NCI-H2196 (cell line): ENCODE data around the gene HSPB1.
"Not testable (repeated sequence)": the region's sequence is repeated elsewhere in the genome, so short reads cannot be mapped to it uniquely, and the experiment has no call there.

ENCODE experiments used
- DNase-seq: peaks from one replicate; lab custom pipeline; 2025; ENCODE audit not compliant: unreplicated experiment; lab: John Stamatoyannopoulos, UW

HSPB1 gene

GRCh38 chr7:76330261-76330660, 27.8 kb downstream of the HSPB1 start:
- no peak for DNase-seq

GRCh38 chr7:76330673-76331072, 28.2 kb downstream of the HSPB1 start:
- DNase-seq = no peak

DNA sequence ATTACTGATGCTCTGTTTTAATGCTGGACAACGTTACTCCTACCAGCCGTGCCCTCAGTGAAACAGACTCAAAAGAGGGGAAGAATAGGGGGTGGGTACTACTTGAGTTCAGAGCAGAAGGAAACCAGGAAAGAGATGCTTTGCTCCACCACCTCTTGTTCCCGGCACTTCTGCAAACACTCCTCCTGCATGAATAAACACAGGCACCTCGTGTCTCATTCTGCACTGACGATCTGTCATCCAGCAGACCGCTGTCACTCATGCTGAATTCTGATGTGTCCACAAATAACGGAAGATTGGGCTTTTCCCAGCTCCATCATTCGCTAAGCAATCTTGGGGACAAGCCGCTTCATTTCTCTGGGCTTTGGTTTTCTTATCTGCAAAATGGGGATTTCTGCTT, 29.6 kb downstream of the HSPB1 start:
- DNase-seq = no peak

DNA sequence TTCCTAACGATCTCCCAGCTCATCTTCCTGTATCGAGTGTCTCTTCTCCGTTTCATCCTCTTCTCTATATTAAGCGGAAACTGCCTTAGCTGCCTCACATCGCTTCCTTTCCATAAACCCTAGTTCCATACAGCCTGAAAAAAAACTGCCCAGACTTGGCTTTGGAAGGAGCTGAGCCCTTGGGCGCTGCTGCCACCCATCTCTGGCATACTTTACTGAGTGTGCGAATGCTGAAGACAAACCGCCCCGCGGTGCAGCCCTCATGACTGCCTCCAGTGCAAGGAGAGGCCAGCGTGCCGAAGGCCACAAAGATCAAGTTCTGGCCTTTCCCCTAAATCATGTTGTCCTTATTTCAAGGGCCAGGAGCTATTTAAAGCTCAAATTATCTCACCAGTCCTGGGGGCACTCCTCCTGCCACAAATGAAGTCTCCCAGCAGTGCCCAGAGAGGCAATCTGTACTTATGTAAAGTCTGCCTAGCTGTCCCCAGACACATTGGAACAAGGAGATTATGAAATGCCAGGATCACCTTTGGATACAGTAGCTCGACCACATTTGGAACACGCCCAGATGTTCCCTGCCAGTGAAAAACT, 31.1 kb downstream of the HSPB1 start:
- no peak for DNase-seq

DNA sequence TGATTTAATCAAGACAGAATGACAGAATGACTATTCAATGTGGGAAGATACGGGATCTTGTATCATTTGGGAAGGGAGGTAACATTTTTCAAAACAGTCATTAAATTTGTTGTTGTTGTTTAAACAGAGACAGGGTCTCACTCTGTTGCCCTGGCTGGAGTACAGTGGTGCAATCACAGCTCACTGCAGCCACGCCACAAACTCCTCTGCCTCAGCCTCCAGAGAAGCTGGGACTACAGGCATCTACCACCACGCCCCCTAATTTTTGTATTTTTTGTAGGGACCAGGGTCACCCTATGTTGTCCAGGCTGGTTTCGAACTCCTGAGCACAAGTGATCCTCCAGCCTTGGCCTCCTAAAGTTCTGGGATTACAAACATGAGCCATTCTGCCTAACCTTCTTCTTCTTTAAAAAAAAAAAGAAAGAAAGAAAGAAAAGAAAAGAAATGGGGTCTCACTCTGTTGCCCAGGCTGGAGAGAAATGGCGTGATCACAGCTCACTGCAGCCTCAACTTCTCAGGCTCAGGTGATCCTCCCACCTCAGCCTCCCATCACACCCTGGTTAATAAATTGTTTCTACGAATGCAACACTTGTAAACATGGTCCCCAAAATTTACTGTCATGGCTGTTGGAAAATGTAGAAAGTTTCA, 32.0 kb downstream of the HSPB1 start:
- no peak for DNase-seq

GRCh38 chr7:76335417-76335816, 32.9 kb downstream of the HSPB1 start:
- DNase-seq = not testable (repeated sequence)

DNA sequence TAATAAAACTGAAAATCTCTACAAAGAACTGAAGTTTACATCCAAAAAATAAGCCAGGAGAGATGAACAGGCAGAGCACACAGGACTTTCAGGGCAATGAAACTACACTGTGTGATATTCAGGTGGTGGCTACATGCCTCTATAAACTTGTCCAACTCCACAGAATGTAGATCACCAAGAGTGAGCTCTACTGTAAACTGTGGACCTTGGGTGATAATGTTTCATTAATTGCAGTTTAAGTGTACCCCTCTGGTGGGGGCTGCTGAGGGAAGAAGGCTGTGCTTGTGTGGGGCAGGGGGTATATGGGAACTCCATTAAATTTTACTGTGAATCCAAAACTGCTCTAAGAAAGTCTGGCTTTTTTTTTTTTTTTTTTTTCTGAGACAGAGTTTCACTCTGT, 33.6 kb downstream of the HSPB1 start:
- no peak for DNase-seq

GRCh38 chr7:76337147-76337546, 34.7 kb downstream of the HSPB1 start:
- no peak for DNase-seq

DNA sequence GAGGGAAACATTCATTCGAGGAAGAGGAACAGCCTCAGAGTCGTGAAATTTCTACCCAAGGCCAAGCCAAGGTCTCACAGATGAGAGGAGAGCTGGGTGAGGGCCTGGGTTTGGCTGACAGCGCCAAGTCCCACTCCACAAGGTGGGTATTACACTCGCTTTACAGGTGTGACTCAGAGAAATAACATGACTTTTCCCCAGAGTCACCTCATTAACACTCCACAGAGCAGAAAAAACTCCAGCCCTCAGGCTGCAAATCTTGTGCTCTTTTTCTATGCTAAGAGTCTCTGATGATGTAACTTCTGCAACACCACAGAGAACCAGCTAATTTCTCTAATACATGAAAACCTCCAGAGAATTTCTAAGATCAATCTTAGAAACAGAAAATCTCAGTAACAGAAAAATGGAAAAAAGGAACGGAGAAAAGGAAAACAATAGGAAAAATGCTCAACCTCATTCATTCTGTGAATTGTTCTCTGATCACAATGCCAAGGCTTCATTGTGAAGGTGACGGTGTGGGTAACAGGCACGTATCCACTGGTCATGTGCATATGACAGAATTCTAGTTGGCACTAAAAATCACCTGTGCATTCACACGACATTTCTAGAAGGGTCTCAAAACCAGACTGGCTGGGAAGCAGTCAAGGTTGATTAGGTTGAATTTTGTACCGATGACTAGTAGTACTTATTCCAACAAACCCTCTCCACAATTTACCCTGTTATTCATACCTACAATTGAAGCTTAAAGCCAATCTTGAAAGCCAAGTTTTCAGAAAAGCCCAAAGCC, 36.0 kb downstream of the HSPB1 start:
- DNase-seq = no peak

- DNase-seq = no peak
Measured at GRCh38 chr7:76340617-76341131, 38.2 kb downstream of the HSPB1 start.

DNA sequence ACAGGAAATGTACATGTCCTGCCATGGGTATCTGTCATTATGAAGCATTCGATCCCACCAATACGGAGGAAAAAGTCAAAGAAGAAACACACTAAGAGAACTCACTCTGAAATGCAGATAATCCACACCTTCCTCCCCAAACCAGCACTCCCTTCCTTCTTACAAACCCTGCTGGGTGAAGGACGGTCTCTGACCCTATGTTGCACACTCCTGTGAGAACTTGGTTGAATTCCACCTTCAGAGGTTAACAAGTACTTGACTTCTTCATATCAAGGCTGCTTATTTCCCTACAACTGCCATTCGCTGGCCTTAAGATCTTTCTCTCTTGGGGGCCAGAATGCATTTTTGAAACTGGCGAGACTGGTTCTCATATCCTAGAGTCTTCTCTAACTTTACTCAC, 39.7 kb downstream of the HSPB1 start:
- DNase-seq = no peak

DNA sequence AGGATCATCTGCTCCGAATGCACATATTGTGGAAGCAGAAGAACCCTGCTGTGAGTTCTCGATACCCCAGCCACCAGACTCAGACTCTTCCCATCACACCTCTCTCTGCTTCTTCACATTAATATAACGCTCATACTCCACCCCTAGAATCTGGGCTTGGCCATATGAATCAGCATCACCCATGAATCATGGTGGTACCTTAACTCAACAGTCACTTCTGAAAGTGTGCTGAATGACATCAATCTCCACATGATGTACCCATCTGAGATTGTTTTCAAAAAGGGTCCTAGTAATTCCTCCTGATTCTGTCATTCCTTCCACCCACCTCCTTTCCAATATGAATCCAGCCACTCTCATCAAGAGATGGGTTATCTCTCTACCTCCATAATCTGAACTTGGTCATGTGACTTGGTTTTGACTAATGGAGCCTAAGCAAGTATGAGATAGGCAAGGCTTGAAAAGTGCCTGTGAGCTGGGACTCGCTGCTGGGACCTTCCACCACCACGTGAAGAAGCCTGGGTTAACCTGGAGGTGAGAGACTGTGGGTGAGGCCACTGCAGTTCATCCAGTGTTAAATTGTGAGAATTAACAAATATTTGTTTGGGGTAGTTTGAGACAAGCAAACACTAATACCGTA, 40.9 kb downstream of the HSPB1 start:
- no peak for DNase-seq

- DNase-seq = no peak
Measured at GRCh38 chr7:76343931-76344321, 41.5 kb downstream of the HSPB1 start.

DNA sequence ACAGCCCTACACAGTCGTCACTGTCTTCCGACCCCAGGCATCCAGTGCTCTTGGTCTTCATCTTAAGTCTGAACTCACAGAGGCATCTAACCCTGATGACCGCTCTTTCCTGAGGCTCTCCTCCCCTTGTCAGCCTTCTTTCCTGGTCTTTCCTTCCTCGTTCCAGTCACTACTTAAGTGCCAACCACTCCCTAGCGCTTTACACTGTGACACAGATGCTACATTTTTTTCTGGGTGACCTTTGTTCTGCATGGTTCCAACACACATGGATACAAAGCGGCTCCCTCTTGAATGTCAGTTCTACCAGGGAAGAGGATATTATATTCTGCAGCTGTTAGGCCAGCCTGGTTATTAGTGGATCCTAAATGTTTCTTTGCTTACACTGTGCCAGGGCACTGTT, 43.6 kb downstream of the HSPB1 start:
- DNase-seq = peak; percentile 13

- no peak for DNase-seq
Measured at GRCh38 chr7:76346778-76347177, 44.3 kb downstream of the HSPB1 start.

DNA sequence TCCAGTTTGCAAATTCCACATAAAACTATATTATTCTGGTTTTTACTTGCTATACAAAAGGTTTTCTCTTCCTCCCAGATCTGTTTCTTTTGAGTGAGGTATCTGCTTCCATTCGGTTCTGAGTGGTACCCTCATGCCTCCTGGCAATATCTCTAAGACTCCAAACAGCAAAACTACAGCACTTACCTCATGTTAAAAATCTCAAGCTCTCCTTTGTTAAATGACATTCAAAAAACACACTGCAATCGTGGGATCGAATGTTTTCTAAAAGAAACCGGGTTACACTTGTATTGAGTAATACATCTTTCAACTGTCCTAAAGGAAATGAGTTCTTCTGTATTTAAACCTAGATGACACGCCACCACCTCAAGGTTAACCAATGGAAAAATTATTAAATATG, 45.2 kb downstream of the HSPB1 start:
- DNase-seq = no peak

- DNase-seq = no peak
Measured at GRCh38 chr7:76349313-76349885, 46.9 kb downstream of the HSPB1 start.

- DNase-seq = no peak
Measured at GRCh38 chr7:76351372-76351771, 48.9 kb downstream of the HSPB1 start.

DNA sequence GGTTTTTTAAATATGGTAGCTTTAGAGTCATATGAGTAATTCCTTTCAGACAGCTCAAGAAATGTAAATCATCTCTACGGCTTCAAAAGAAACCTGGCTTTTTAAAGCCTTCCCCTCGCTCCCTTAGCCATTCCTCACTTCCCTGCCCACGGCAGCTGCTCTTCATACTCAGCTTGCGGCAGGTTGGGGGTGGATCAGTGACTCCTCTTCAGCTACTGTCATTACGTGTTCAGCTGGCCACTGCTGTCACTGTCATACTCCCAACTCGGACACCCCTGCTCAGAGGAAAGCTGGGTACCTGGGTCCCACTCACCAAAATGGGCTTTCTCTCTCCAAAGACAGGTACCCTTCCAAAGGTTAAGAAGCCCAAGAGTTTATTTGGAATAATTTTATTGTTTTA, 49.7 kb downstream of the HSPB1 start:
- DNase-seq = no peak

DNA sequence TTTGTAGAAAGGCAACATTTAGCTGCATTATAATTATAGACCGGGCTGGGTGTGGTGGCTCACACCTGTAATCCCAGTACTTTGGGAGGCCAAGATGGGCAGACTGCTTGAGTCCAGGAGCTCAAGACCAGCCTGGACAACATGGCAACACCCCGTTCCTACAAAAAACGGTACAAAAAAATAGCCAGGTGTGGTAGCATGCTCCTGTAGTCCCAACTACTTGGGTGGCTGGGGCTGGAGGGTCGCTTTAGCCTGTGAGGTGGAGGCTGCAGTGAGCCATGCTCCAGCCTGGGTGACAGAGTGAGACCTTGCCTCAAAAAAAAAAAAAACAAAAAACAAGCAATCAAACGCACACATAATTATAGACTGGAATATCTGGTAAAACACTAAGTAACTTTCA, 51.3 kb downstream of the HSPB1 start:
- no peak for DNase-seq
